Measurements from ENCODE around the gene UBXN2A. TPM values are rescaled to one million over a fixed set of nuclear protein-coding genes. Genes with fewer than 3 reads are reported as not detected.
"Not testable (repeated sequence)": the region's sequence is repeated elsewhere in the genome, so short reads cannot be mapped to it uniquely, and the experiment has no call there.

UBXN2A gene
- total and polyA plus RNA-seq, 7 donors = 12.0 to 33.9 (median 20.7) TPM

GRCh38 chr2:24009680-24010476 lies 69.6 kb downstream of the UBXN2A start, which contains the start of gene MFSD2B:
Gene MFSD2B (plus strand): TSS chr2:24010085. CDS start chr2:24010097, 12 bp downstream.
- intact Hi-C loops (cut with DNase I) = no loop called here
- Histone ChIP-seq H3K36me3 (ENCODE audit: insufficient read depth in 1 of 2, low read depth in 1 of 2) (no peaks in the 10 kb centered on the region), H3K27me3 (ENCODE audit: insufficient read depth in 3 of 3, low read length in 2 of 3) (peaks cover 0 to 22% (median 21%) of the 10 kb centered on the region in 3 donors), H3K27ac (no peak within 1 kb of the TSS), H3K9me3 (no peaks in the 10 kb centered on the region), H3K4me3 (peak within 1 kb of the TSS; percentile 59), H3K4me1 (peaks cover 8% of the 10 kb centered on the region)
- WGBS, 3 donors = 2 to 3% (median 2%) methylated on average over 56 to 75 of the region's 75 CpGs
- DNase-seq (no peak), ATAC-seq (peak; percentile 41 to 64 (median 59))
- TF ChIP-seq CTCF (IDR thresholded peaks at IDR 0.05) = no peak

DNA sequence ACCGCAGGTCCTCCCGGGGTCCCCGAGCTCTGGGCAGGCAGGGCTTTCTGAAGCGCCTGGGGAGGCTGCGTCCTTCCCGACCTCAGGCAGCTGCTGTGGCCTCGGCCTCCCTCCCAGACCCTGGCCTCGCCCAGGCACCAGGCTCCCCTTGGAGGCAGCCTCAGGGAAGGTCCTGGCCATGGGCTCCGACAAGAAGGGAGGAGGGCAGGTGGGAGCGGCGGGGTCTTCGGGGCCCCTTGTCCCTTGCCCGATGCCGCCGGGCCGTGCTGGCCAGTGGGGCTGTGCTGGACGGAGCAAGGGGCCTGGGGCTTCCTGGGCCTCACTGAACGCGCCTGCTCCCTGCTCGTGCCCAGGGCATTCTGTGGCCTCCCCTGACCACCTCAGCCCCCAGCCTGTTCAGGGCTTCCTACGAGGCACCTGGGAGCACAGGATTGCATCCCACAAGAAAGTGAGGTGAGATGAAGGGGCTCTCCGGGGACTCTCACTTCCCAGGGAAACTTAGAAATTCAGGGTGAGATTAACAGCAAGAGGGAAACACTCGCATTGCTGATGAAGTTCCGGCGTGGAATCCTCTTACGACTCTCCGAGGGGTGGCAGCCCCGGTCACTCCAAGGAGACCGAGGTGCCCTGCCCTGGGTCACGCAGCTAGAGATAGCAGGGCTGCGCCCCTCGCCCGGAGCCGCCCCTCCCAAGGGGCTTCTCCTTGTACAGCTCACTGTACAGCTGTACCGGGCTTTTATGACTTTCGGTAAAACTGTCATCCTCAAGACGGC lies 70.4 kb downstream of the UBXN2A start:
- H3K4me3 ChIP-seq = peak overlapping the region; percentile 59
- peak; percentile 28 to 54 (median 46) for ATAC-seq

DNA sequence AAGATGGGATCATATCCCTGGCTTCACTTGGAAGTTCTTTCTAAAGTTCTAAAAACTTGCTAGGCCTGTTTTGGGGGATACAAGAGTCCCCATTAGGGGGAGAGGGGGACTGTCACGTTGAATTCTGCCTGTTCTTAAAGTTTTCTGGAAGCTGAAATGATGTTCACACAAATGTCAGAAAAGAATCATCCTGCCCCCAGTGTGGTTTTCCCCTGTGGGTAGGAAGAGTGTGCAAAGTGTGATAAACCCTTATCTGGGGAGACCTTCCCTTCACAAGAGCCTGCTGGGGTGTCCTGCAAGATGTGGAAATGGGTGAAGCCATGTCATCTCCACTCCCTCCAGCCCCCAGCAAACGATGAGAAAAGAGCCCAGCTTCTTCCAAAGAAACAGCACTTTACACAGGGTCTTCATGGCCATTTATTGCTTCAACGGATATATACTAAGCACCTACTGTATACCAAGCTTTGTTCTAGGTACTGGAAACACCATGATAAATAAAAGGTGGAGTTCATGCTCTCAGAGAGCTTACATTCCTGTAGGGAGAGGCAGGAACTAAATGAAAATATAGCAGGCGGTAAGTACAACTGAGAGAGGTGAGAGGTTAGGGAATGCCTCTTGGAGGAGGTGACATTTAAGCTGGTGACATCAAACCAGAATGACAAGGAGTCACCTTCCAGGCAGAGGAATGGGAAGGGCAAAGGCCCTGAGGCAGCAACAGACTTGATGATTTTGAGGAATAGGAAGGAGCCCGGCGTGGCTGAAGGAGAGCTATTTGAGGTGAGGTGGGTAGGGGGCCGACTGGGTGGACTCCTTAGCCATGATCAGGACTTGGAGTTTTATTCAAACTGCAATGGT lies 71.2 kb downstream of the UBXN2A start:
- intact Hi-C loops (cut with DNase I) = no loop called here
- H3K36me3 ChIP-seq (ENCODE audit: insufficient read depth in 1 of 2, low read depth in 1 of 2) = no peaks in the 10 kb centered on the region
- H3K4me3 ChIP-seq = no peak overlapping the region
- no peak overlapping the region for H3K27ac ChIP-seq
- peaks cover 8% of the 10 kb centered on the region for H3K4me1 ChIP-seq
- ATAC-seq (no peak), DNase-seq (no peak)
- peaks cover 0 to 22% (median 21%) of the 10 kb centered on the region in 3 donors for H3K27me3 ChIP-seq (ENCODE audit: insufficient read depth in 3 of 3, low read length in 2 of 3)
- no peaks in the 10 kb centered on the region for H3K9me3 ChIP-seq
- no peak for TF ChIP-seq CTCF (IDR thresholded peaks at IDR 0.05)
- 72 to 82% (median 74%) methylated on average over 7 of the region's 7 CpGs for WGBS, 3 donors

More for the DNA sequence above, 70.4 kb downstream of the UBXN2A start:
- Histone ChIP-seq H3K27me3 (ENCODE audit: insufficient read depth in 3 of 3, low read length in 2 of 3) (peaks cover 0 to 22% (median 21%) of the 10 kb centered on the region in 3 donors), H3K4me1 (peaks cover 8% of the 10 kb centered on the region), H3K9me3 (no peaks in the 10 kb centered on the region), H3K27ac (no peak overlapping the region), H3K36me3 (ENCODE audit: insufficient read depth in 1 of 2, low read depth in 1 of 2) (no peaks in the 10 kb centered on the region)
- no peak for TF ChIP-seq CTCF (IDR thresholded peaks at IDR 0.05)
- intact Hi-C loops (cut with DNase I) = no loop called here
- WGBS, 3 donors = 45 to 53% (median 52%) methylated on average over 32 to 37 of the region's 37 CpGs
- DNase-seq = no peak

DNA sequence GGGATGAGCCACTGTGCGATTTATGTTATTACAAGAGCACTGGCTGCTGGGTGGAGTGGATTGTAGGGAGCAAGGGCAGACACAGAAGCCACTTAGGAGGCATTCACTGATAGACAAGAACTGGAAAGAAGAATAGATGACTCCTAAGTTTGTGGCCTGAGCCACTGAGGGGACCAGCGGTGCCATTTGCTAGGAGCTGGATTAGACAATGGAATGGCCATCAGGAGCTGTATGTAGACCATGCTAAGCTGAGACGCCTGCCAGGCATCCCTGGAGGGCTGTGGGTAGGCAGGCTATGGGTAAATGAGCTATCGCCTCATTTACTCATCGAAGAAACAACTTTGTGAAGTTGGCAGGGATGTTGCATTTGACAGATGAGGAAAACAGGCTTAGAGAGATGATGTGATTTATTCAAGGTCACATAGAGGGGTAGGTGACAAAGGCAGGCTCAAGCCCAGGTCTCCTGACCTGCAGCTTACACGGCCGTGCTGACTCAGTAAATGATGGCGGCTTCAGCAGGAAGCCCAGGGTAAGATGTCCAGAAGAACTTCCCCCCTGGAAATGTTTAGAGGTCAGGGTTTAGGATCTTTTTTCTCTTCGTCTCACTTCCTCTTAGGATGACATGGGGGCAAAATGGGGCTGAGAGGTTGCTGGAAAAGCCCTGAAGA lies 72.4 kb downstream of the UBXN2A start:
- Histone ChIP-seq H3K9me3 (no peaks in the 10 kb centered on the region), H3K27ac (no peak overlapping the region), H3K4me1 (peaks cover 8% of the 10 kb centered on the region), H3K36me3 (ENCODE audit: insufficient read depth in 1 of 2, low read depth in 1 of 2) (no peaks in the 10 kb centered on the region), H3K4me3 (no peak overlapping the region), H3K27me3 (ENCODE audit: insufficient read depth in 3 of 3, low read length in 2 of 3) (peaks cover 0 to 22% (median 21%) of the 10 kb centered on the region in 3 donors)
- 69 to 83% (median 76%) methylated on average over 9 of the region's 9 CpGs for WGBS, 3 donors
- no peak for ATAC-seq
- TF ChIP-seq CTCF (IDR thresholded peaks at IDR 0.05) = no peak
- intact Hi-C loops (cut with DNase I) = no loop called here
- DNase-seq = no peak

- H3K27ac ChIP-seq; H3K4me1 ChIP-seq; H3K4me3 ChIP-seq; ATAC-seq; DNase-seq; H3K36me3 ChIP-seq (ENCODE audit: insufficient read depth in 1 of 2, low read depth in 1 of 2); H3K9me3 ChIP-seq; intact Hi-C loops (cut with DNase I): not testable (repeated sequence)
- 91 to 95% (median 93%) methylated on average over 6 of the region's 6 CpGs for WGBS, 3 donors
- H3K27me3 ChIP-seq (ENCODE audit: insufficient read depth in 3 of 3, low read length in 2 of 3) = peaks cover 0 to 12% (median 11%) of the 10 kb centered on the region in 3 donors
These were observed 74.6 kb downstream of the UBXN2A start for GRCh38 chr2:24014902-24015301.
